ENCODE data around the gene TEX261.

The TEX261 gene

DNA sequence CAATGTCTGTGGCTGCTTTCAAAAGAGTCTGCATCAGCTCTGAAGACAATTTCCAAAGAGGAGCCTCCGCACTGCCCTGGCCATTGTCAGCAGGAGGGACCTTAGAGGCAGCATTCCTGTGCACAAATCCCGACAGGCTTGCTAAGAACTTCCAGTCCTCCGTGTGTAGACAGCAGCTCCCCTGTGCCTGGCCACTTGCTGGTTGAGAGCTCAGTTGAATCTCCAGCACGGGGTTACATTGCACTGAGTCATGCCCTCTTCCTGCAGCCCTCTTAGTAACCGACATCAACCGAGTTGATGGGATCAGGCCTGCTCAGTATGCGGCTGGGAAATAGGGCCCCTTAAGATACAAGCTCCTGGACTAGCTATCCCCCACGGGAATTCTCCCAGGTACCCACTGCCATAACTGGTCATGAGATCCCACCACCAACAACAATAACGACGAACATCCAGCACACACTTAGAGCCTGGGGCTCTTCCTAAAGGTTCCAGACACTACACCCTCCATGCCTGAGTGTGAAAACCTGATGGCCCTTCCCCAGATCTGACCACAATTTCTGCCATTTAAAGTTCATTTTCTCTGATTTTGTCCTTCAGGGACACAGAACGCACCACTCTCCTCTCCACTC, 47.0 kb downstream of the TEX261 start:
- H3K27ac ChIP-seq (ENCODE audit: low read length) = no peak overlapping the region
- H3K4me3 ChIP-seq (ENCODE audit: low read length) = no peak overlapping the region
- H3K9me3 ChIP-seq (ENCODE audit: insufficient read depth, low read depth, low read length) = no peaks in the 10 kb centered on the region
- H3K36me3 ChIP-seq (ENCODE audit: insufficient read depth, low read depth, low read length) = no peaks in the 10 kb centered on the region
- H3K4me1 ChIP-seq (ENCODE audit: insufficient read depth, low read length) = peaks cover 9% of the 10 kb centered on the region; the same call in 1 of the 2 replicates
- H3K9ac ChIP-seq (ENCODE audit: low read depth, low read length) = no peak overlapping the region
- H3K27me3 ChIP-seq (ENCODE audit: insufficient read depth, low read length) = peaks cover 84% of the 10 kb centered on the region

DNA sequence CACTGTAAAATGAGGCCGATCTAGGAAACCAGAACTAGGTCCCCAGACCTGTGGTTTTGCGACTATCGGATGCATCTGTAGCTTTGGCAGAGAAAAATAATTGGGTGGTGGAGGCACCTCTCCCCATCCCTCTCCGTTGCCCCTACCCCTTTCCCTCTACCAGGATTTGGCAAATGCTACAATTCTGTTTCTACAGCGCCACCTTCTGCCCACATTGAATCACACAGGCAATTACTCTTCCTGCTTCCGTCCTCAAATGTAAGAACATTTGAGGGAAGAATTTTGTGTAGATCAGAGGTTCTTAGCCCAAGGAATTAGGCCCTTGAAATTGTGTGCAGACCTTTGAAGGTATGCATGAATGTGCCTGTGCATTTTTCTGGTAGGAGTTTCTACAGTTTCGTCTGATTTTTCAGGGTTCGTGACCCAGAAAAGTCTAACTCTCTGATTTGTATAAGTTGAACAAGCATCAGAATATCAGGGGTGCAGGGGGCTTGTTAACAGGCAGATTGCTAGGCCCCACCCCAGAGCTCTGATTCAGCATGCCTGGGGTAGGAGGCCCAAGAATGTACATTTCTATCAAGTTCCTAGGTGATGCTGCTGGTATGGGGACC, 47.7 kb downstream of the TEX261 start:
- H3K9ac ChIP-seq (ENCODE audit: low read depth, low read length) = no peak overlapping the region
- peaks cover 9% of the 10 kb centered on the region; the same call in 1 of the 2 replicates for H3K4me1 ChIP-seq (ENCODE audit: insufficient read depth, low read length)
- no peaks in the 10 kb centered on the region for H3K9me3 ChIP-seq (ENCODE audit: insufficient read depth, low read depth, low read length)
- no peak overlapping the region for H3K4me3 ChIP-seq (ENCODE audit: low read length)
- no peaks in the 10 kb centered on the region for H3K36me3 ChIP-seq (ENCODE audit: insufficient read depth, low read depth, low read length)
- H3K27ac ChIP-seq (ENCODE audit: low read length) = no peak overlapping the region
- H3K27me3 ChIP-seq (ENCODE audit: insufficient read depth, low read length) = peaks cover 84% of the 10 kb centered on the region

DNA sequence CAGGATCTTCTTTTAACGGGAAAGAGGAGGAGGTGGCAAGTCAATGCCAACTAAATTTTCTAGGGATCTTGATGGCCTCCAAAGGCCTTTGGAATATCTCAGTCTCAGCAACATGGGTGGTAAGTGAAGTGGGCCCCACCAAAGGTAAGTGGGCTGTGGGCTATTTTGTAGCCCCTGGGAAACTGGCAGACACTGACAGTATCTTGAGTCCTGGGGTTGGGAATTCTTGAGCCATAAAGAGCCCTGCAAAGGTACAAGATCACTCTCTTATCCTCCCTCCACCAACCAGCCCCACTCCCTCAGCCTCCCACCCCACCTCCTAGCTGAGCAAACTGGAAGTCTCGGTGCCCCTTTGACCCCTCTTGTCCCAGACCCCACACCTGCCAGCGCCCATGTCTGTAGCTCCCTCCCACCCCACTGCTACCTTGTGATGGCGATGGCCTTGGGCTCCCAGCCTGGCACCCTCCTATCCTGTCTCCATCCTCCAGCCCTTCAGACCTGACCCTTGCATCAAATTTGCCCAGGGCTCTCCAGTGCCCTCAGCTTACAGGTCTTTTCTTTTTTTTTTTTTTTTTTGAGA, 50.5 kb downstream of the TEX261 start:
- H3K27ac ChIP-seq (ENCODE audit: low read length) = no peak overlapping the region
- peaks cover 15% of the 10 kb centered on the region; the same call in 1 of the 2 replicates for H3K4me1 ChIP-seq (ENCODE audit: insufficient read depth, low read length)
- no peaks in the 10 kb centered on the region for H3K9me3 ChIP-seq (ENCODE audit: insufficient read depth, low read depth, low read length)
- H3K4me3 ChIP-seq (ENCODE audit: low read length) = no peak overlapping the region
- H3K27me3 ChIP-seq (ENCODE audit: insufficient read depth, low read length) = peaks cover 95% of the 10 kb centered on the region
- no peaks in the 10 kb centered on the region for H3K36me3 ChIP-seq (ENCODE audit: insufficient read depth, low read depth, low read length)
- no peak overlapping the region for H3K9ac ChIP-seq (ENCODE audit: low read depth, low read length)

DNA sequence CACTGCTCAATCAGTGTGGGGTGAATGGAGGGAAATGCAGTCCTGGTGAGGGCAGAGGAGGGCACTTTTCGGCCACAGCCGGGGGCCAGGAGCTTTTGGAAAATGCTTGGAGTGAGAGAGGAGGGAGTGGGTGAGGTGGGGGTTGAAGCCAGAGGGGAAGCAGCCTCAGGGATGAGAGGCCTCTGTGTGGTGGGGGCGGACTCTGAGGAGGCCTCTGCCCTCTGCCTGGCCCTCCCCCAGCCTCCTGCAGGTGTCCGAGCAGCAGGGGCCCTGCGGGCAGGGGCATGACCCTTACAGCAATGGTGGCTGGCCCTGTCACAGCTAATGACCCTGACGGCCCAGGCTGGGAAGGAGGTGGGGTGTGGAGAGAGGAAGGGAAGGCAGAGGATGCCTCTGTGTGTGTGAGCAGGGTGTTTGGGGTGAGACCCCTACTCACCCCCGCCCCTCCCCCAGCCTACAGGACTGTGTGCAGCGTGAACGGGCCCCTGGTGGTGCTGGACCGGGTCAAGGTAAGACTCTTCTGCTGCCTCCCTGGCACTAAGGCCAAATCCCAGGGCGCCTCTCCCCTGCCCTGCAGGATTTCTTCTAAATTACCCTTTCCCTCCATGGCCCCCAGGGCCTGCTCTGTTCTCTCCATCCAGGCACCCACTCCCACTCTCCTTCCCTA, 51.3 kb downstream of the TEX261 start:
- Histone ChIP-seq H3K4me3 (ENCODE audit: low read length) (no peak overlapping the region), H3K9ac (ENCODE audit: low read depth, low read length) (no peak overlapping the region), H3K36me3 (ENCODE audit: insufficient read depth, low read depth, low read length) (no peaks in the 10 kb centered on the region), H3K27me3 (ENCODE audit: insufficient read depth, low read length) (peaks cover 95% of the 10 kb centered on the region), H3K27ac (ENCODE audit: low read length) (no peak overlapping the region), H3K9me3 (ENCODE audit: insufficient read depth, low read depth, low read length) (no peaks in the 10 kb centered on the region), H3K4me1 (ENCODE audit: insufficient read depth, low read length) (peaks cover 21% of the 10 kb centered on the region)

DNA sequence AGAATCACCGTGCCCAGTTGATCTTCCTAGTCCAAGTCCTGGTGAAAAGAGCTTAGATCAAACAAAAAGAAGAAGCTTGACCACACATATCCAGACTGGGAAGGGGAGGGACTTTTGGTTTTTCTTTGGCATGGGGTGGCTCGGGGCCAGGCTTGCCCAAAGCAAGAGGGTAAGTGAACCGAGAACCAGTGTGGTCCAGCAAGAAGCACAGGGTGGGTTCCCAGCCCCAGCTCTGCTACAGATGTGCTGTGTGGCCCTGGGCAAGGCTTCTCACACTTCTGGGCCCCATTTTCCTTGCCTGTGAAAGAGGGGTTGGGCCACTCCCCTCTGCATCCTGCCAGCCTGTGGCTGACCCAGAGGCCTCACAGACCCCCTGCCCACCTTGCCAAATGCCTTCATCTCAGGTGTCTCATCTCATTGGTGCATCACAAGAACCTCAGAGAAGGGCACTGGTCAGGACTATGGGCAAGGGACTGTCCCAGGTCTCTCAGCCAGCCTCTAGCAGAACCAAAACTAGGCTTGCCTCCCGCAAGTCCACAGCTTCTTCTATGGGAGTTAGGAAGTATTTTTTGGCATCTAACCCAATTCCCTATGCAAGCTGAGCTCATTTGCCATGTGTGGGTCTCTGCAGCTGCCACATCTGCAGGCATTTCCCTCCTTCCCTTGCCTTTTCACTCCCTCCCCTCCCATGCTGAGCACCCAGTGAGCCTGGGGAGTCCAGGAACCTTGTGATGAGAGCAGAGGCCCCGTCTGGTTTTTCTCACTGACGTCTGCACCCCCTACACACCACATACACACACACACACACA, 52.1 kb downstream of the TEX261 start:
- no peak overlapping the region for H3K4me3 ChIP-seq (ENCODE audit: low read length)
- H3K36me3 ChIP-seq (ENCODE audit: insufficient read depth, low read depth, low read length) = no peaks in the 10 kb centered on the region
- H3K27me3 ChIP-seq (ENCODE audit: insufficient read depth, low read length) = peaks cover 95% of the 10 kb centered on the region
- no peak overlapping the region for H3K27ac ChIP-seq (ENCODE audit: low read length)
- H3K9me3 ChIP-seq (ENCODE audit: insufficient read depth, low read depth, low read length) = no peaks in the 10 kb centered on the region
- peaks cover 19% of the 10 kb centered on the region for H3K4me1 ChIP-seq (ENCODE audit: insufficient read depth, low read length)
- H3K9ac ChIP-seq (ENCODE audit: low read depth, low read length) = no peak overlapping the region

DNA sequence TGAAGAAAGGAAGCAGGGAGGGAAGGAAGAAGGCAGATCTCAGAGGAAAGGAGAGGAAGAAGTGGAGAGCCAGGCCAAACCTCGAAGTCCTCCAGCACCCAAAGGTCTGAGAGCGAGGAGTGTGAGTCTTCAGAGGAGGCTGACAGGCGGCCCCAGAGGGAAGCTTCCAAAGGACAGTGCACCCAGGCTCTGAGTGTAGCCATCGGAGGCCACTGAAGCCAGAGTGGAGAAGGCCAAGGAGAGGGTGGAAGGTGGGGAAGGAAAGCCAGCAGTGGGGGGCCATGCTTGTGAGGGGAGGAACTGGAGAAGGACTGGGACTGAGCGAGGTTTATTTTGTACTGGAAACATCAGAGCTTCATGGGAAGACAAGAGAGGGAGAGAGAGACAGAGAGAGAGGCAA, 53.0 kb downstream of the TEX261 start:
- Histone ChIP-seq H3K27ac (ENCODE audit: low read length) (no peak overlapping the region), H3K4me1 (ENCODE audit: insufficient read depth, low read length) (peaks cover 19% of the 10 kb centered on the region), H3K9me3 (ENCODE audit: insufficient read depth, low read depth, low read length) (no peaks in the 10 kb centered on the region), H3K36me3 (ENCODE audit: insufficient read depth, low read depth, low read length) (no peaks in the 10 kb centered on the region), H3K9ac (ENCODE audit: low read depth, low read length) (no peak overlapping the region), H3K4me3 (ENCODE audit: low read length) (no peak overlapping the region), H3K27me3 (ENCODE audit: insufficient read depth, low read length) (peaks cover 90% of the 10 kb centered on the region)

DNA sequence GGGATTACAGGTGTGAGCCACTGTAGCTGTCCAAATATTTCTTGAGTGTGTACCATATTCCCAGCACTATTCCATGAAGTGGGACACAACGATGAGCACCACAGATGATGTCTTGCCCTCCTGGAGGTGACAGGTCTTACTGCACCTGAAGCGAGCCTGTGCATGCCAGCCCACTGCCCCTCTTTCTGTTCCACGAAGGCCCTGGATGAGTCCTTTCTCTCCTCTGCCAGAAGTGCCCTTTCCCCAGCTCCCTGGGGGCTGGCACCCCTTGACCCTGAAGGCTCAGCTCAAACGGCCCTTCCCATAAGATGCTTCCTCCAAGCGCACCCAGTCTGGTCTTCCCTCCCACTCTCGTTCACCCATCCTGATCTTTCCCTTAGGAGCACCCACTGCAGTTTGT, 53.5 kb downstream of the TEX261 start:
- H3K4me3 ChIP-seq (ENCODE audit: low read length) = no peak overlapping the region
- H3K36me3 ChIP-seq (ENCODE audit: insufficient read depth, low read depth, low read length) = no peaks in the 10 kb centered on the region
- H3K27me3 ChIP-seq (ENCODE audit: insufficient read depth, low read length) = peaks cover 90% of the 10 kb centered on the region
- no peak overlapping the region for H3K27ac ChIP-seq (ENCODE audit: low read length)
- H3K4me1 ChIP-seq (ENCODE audit: insufficient read depth, low read length) = peaks cover 19% of the 10 kb centered on the region
- no peaks in the 10 kb centered on the region for H3K9me3 ChIP-seq (ENCODE audit: insufficient read depth, low read depth, low read length)
- H3K9ac ChIP-seq (ENCODE audit: low read depth, low read length) = no peak overlapping the region

DNA sequence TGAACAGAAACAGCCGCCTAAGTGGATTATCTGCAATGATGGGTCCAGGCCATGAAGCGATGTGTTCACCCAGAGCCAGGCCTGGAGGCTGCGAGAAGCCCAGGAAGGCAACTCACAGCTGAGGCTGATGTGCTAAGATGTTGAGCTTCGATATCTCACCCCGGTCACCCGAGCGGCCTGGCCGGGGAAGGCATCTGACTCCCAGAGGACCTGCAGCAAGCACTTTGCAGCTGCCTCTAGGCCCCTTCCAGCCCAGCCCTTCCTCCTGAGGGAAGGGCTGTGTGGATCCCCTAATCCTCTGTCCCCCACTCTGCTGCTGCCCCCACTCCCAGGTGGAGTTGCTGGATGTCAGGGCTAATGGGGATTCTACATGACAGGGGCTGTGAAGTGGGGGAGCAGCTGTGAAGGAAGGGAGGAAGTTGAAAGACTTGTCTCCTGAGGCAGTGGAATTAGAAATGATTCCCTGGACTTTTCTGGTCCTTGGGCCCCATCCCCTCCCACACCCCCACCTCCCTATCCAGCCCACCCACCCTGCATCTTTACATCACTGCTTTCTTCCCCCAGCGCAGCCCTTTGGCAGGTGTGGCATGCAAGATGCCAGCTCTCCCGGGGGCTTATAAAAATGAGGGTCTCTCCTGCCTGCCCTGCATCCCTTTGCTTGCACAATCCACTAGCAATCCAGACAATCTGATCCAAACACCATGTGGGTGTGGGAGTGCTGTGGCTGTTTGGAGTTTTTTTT, 54.7 kb downstream of the TEX261 start:
- Histone ChIP-seq H3K36me3 (ENCODE audit: insufficient read depth, low read depth, low read length) (no peaks in the 10 kb centered on the region), H3K9me3 (ENCODE audit: insufficient read depth, low read depth, low read length) (no peaks in the 10 kb centered on the region), H3K4me3 (ENCODE audit: low read length) (peak overlapping the region; percentile 64; the same call in 1 of the 2 replicates), H3K9ac (ENCODE audit: low read depth, low read length) (no peak overlapping the region), H3K4me1 (ENCODE audit: insufficient read depth, low read length) (peaks cover 19% of the 10 kb centered on the region), H3K27ac (ENCODE audit: low read length) (no peak overlapping the region), H3K27me3 (ENCODE audit: insufficient read depth, low read length) (peaks cover 86% of the 10 kb centered on the region)

DNA sequence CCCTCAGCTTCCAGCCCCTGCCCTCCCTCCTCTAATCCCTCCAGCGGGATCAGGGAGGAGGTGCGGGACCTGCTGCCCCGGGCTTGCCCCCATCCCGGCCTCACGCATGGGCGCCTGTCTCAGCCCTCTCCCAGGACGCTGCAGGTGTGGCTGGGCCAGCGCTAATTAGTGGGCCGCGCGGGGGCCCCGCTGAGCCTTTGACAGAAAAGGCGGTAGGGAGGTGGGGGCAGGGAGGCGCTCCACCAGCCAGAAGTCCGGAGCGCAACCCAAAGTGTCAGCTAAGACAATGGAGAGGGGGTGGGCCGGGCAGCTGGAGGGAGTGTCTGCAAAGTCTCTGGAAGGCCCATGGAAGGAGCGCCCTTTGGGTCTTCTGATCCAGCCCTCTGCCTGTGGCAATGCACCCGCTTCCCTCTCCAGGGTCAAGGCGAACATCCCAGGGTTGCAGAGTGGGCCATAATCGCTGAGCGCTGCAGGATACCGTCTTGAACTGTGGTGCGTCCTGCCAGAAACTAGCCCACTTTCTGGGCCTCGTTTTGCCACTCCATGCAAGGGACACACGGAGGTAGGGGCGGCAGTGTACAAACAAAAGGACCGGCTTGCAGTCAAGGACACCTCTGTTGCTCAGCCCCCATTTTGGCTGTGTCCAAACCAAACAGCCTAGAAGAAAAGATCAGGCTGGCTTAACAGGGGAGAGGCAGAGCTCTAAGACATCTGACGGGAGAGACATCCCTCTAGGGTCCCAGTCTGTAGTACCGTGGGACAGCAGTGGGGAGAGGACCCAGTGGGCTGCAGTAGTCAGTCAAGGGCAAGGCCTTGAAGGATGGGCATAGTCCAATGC, 55.5 kb downstream of the TEX261 start:
- Histone ChIP-seq H3K27ac (ENCODE audit: low read length) (no peak overlapping the region), H3K9me3 (ENCODE audit: insufficient read depth, low read depth, low read length) (no peaks in the 10 kb centered on the region), H3K4me1 (ENCODE audit: insufficient read depth, low read length) (peaks cover 19% of the 10 kb centered on the region), H3K27me3 (ENCODE audit: insufficient read depth, low read length) (peaks cover 90% of the 10 kb centered on the region), H3K4me3 (ENCODE audit: low read length) (peak overlapping the region; percentile 64), H3K36me3 (ENCODE audit: insufficient read depth, low read depth, low read length) (no peaks in the 10 kb centered on the region), H3K9ac (ENCODE audit: low read depth, low read length) (no peak overlapping the region)

DNA sequence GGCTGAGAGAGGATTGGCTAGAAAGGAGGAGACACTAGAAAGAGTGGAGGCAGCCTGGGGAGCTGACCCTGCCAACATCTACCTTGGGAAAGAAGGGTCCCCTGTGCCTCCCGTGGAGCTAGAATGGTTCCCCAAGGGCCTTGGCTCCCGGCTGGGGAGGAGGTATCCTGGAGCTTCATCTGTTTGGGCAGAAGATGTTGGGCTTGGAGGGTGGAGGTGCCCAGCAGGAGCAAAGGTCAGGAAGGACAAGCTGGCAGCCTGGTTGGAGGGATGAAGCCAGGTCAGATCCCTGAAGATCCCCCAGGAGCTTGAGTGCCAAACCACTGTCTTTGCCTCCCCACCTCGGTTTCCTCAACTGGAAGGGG, 56.1 kb downstream of the TEX261 start:
- no peak overlapping the region for H3K27ac ChIP-seq (ENCODE audit: low read length)
- peak overlapping the region; percentile 64 for H3K4me3 ChIP-seq (ENCODE audit: low read length)
- peaks cover 87% of the 10 kb centered on the region for H3K27me3 ChIP-seq (ENCODE audit: insufficient read depth, low read length)
- no peak overlapping the region for H3K9ac ChIP-seq (ENCODE audit: low read depth, low read length)
- peaks cover 19% of the 10 kb centered on the region for H3K4me1 ChIP-seq (ENCODE audit: insufficient read depth, low read length)
- no peaks in the 10 kb centered on the region for H3K9me3 ChIP-seq (ENCODE audit: insufficient read depth, low read depth, low read length)
- H3K36me3 ChIP-seq (ENCODE audit: insufficient read depth, low read depth, low read length) = no peaks in the 10 kb centered on the region

Measured in iPS-20b (cell line).